Endothelial cell (in vitro differentiated cells): ENCODE data around the gene KRT17. TPM values are rescaled to one million over a fixed set of nuclear protein-coding genes. Genes with fewer than 3 reads are reported as not detected.
"Not testable (repeated sequence)": the region's sequence is repeated elsewhere in the genome, so short reads cannot be mapped to it uniquely, and the experiment has no call there.

Source experiments
- DNase-seq: peaks from one replicate; pipeline ENCODE4 v3.0.0; 2021; ENCODE audit warnings: low spot score
- H3K27ac Mint-ChIP-seq: one replicate; pipeline ENCODE4 v1.8.0; 2021; ENCODE audit warnings: mixed read lengths, inconsistent platforms; ENCODE audit not compliant: unreplicated experiment
- H3K27me3 Mint-ChIP-seq: one replicate; pipeline ENCODE4 v1.8.0; 2021; ENCODE audit warnings: mild to moderate bottlenecking, moderate library complexity, mixed read lengths, inconsistent platforms; ENCODE audit not compliant: unreplicated experiment
- H3K36me3 Mint-ChIP-seq: one replicate; pipeline ENCODE4 v1.8.0; 2021; ENCODE audit warnings: mild to moderate bottlenecking, low read depth, mixed read lengths, inconsistent platforms; ENCODE audit not compliant: unreplicated experiment
- H3K4me1 Mint-ChIP-seq: one replicate; pipeline ENCODE4 v1.8.0; 2021; ENCODE audit warnings: mild to moderate bottlenecking, mixed read lengths, inconsistent platforms; ENCODE audit not compliant: unreplicated experiment
- H3K4me3 Mint-ChIP-seq: one replicate; pipeline ENCODE4 v1.8.0; 2021; ENCODE audit warnings: mild to moderate bottlenecking, mixed read lengths, inconsistent platforms; ENCODE audit not compliant: unreplicated experiment
- H3K9me3 Mint-ChIP-seq: one replicate; pipeline ENCODE4 v1.8.0; 2021; ENCODE audit warnings: mixed read lengths, inconsistent platforms; ENCODE audit not compliant: unreplicated experiment
- CTCF ChIP-seq: fragments of 200-600 bp; sonication (generic); IDR thresholded peaks from one replicate; pipeline ENCODE4 v1.5.0; 2021; ENCODE audit warnings: antibody characterized with exemption; ENCODE audit not compliant: unreplicated experiment
- total RNA-seq: library from RNA; stranded (reverse); fragmentation: NEBNext Ultra II Directional; extraction: Animal tissue kit (Norgen Biotek cat#: 25700); gene quantifications from one replicate; pipeline ENCODE4 v1.2.1, GENCODE V29; 2021; ENCODE audit not compliant: unreplicated experiment

KRT17 gene
- total RNA-seq, 1 donor from 2014 or later = not detected

- Mint-ChIP-seq H3K36me3 (no peaks in the 10 kb centered on the region), H3K4me1 (no peaks in the 10 kb centered on the region), H3K9me3 (no peaks in the 10 kb centered on the region), H3K4me3 (no peak overlapping the region), H3K27ac (no peak overlapping the region), H3K27me3 (peaks cover 8% of the 10 kb centered on the region)
- DNase-seq = no peak
- TF ChIP-seq CTCF = no peak
These were observed 5.1 kb downstream of the KRT17 start for GRCh38 chr17:41619036-41619926.

GRCh38 chr17:41618341-41619035 is 5.9 kb downstream of the KRT17 start:
- Mint-ChIP-seq H3K36me3 (no peaks in the 10 kb centered on the region), H3K27me3 (peaks cover 8% of the 10 kb centered on the region), H3K4me1 (no peaks in the 10 kb centered on the region), H3K27ac (no peak overlapping the region), H3K9me3 (no peaks in the 10 kb centered on the region), H3K4me3 (no peak overlapping the region)
- DNase-seq = no peak
- no peak for TF ChIP-seq CTCF

GRCh38 chr17:41617698-41618097 is 6.7 kb downstream of the KRT17 start:
- no peak for TF ChIP-seq CTCF
- Mint-ChIP-seq H3K27ac (no peak overlapping the region), H3K27me3 (peaks cover 10% of the 10 kb centered on the region), H3K36me3 (no peaks in the 10 kb centered on the region), H3K9me3 (no peaks in the 10 kb centered on the region), H3K4me3 (no peak overlapping the region), H3K4me1 (no peaks in the 10 kb centered on the region)
- no peak for DNase-seq

GRCh38 chr17:41617136-41617535 is 7.2 kb downstream of the KRT17 start:
- no peaks in the 10 kb centered on the region for H3K4me1 Mint-ChIP-seq
- H3K27ac Mint-ChIP-seq = no peak overlapping the region
- no peak for DNase-seq
- no peak for TF ChIP-seq CTCF
- no peaks in the 10 kb centered on the region for H3K36me3 Mint-ChIP-seq
- no peak overlapping the region for H3K4me3 Mint-ChIP-seq
- H3K9me3 Mint-ChIP-seq = no peaks in the 10 kb centered on the region
- peaks cover 9% of the 10 kb centered on the region for H3K27me3 Mint-ChIP-seq

GRCh38 chr17:41616486-41616885 is 7.9 kb downstream of the KRT17 start:
- not testable (repeated sequence) for DNase-seq, H3K4me1 Mint-ChIP-seq, H3K27ac Mint-ChIP-seq, H3K9me3 Mint-ChIP-seq, H3K36me3 Mint-ChIP-seq, H3K27me3 Mint-ChIP-seq, H3K4me3 Mint-ChIP-seq
